Panc1 (cell line): ENCODE data around the gene PPP4R2.

ENCODE experiments used
- CTCF ChIP-seq: fragments of 450-650 bp; IDR thresholded peaks from 2 replicates; pipeline ENCODE4 v1.5.1; 2017; ENCODE audit warnings: mild to moderate bottlenecking
- POLR2AphosphoS5 ChIP-seq: IDR thresholded peaks from 2 replicates; pipeline ENCODE4 v1.6.1; 2012; ENCODE audit warnings: mild to moderate bottlenecking, low read depth, low read length, moderate library complexity
- TF ChIP-seq, protein P1 (sequence below), 2 experiments: IDR thresholded peaks; 2 replicates each; pipeline ENCODE4 v1.6.1; 2011 to 2012; ENCODE audit warnings: low read depth in 2 of 2, control low read depth in 1 of 2, low read length in 1 of 2, mild to moderate bottlenecking in 1 of 2, moderate library complexity in 1 of 2; ENCODE audit not compliant: insufficient read depth in 1 of 2

DNA sequence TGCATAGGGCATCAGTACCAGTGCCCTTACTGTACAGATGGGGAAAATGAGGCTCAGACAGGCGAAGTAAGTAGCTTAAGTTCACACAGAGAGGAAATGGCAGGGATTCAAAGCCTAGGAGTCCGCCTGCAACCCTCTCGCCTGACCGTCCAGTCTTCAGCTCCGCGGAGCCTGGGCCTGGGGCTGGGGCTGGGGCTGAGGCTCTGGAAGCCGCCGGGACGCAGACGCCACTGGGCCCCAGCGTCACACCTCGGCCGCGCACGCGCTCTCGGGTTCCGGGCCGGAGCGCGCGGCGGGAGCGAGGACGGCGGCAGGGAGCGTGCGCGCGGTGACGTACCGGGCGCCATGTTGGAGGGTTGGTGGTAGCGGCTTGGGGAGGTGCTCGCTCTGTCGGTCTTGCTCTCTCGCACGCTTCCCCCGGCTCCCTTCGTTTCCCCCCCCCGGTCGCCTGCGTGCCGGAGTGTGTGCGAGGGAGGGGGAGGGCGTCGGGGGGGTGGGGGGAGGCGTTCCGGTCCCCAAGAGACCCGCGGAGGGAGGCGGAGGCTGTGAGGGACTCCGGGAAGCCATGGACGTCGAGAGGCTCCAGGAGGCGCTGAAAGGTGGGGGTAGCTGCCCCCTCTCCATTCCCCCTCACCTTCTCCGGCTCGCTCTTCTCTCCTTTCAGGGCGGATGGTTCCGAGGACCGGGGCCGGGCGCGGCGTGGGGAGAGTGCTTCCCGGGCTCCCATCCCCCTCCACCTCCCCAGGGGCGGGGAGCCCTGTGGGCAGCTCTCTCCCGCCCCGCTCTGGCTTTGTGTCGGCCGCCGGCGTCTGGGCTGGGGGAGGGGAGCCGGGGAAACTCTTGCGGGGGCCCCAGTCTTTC is at the start of gene PPP4R2:
- TF ChIP-seq, protein P1, sequence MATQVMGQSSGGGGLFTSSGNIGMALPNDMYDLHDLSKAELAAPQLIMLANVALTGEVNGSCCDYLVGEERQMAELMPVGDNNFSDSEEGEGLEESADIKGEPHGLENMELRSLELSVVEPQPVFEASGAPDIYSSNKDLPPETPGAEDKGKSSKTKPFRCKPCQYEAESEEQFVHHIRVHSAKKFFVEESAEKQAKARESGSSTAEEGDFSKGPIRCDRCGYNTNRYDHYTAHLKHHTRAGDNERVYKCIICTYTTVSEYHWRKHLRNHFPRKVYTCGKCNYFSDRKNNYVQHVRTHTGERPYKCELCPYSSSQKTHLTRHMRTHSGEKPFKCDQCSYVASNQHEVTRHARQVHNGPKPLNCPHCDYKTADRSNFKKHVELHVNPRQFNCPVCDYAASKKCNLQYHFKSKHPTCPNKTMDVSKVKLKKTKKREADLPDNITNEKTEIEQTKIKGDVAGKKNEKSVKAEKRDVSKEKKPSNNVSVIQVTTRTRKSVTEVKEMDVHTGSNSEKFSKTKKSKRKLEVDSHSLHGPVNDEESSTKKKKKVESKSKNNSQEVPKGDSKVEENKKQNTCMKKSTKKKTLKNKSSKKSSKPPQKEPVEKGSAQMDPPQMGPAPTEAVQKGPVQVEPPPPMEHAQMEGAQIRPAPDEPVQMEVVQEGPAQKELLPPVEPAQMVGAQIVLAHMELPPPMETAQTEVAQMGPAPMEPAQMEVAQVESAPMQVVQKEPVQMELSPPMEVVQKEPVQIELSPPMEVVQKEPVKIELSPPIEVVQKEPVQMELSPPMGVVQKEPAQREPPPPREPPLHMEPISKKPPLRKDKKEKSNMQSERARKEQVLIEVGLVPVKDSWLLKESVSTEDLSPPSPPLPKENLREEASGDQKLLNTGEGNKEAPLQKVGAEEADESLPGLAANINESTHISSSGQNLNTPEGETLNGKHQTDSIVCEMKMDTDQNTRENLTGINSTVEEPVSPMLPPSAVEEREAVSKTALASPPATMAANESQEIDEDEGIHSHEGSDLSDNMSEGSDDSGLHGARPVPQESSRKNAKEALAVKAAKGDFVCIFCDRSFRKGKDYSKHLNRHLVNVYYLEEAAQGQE (IDR thresholded peaks at IDR 0.05; ENCODE audit: insufficient read depth in 1 of 2, low read depth in 2 of 2, low read length in 1 of 2) = no peak
- TF ChIP-seq CTCF (no peak), POLR2AphosphoS5 (peak; percentile 70)
